Measurements from ENCODE around the gene ZNF532.

ZNF532 gene

DNA sequence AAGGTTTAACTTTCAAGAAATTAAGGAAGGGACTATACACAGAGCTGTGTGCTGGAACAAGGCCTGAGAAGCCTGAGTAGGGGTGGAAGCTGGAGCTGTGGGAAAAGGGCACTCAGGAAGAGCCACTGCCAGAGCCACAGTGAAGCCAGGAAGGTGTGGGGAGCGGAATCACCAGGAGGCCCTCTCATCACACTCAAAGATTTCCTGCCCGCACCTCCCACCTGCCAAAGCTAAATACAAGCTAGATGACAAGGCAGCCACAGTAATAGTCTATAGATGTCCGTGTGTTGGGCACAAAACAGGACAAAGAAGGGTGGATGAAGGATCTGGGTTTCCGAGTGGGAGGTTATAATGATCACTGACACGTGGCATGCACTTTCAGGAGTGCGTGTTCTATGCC, 126.0 kb downstream of the ZNF532 start:
- Mint-ChIP-seq H3K4me1 (peaks cover 19% of the 10 kb centered on the region), H3K4me3 (no peak overlapping the region), H3K9me3 (peaks cover 19% of the 10 kb centered on the region), H3K36me3 (ENCODE audit: low read depth) (peaks cover 19% of the 10 kb centered on the region), H3K27ac (no peak overlapping the region), H3K27me3 (ENCODE audit: low read depth) (no peaks in the 10 kb centered on the region)
- TF ChIP-seq, protein P1, sequence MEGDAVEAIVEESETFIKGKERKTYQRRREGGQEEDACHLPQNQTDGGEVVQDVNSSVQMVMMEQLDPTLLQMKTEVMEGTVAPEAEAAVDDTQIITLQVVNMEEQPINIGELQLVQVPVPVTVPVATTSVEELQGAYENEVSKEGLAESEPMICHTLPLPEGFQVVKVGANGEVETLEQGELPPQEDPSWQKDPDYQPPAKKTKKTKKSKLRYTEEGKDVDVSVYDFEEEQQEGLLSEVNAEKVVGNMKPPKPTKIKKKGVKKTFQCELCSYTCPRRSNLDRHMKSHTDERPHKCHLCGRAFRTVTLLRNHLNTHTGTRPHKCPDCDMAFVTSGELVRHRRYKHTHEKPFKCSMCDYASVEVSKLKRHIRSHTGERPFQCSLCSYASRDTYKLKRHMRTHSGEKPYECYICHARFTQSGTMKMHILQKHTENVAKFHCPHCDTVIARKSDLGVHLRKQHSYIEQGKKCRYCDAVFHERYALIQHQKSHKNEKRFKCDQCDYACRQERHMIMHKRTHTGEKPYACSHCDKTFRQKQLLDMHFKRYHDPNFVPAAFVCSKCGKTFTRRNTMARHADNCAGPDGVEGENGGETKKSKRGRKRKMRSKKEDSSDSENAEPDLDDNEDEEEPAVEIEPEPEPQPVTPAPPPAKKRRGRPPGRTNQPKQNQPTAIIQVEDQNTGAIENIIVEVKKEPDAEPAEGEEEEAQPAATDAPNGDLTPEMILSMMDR (IDR thresholded peaks at IDR 0.05; ENCODE audit: unreplicated experiment in 3 of 3), result no peak

DNA sequence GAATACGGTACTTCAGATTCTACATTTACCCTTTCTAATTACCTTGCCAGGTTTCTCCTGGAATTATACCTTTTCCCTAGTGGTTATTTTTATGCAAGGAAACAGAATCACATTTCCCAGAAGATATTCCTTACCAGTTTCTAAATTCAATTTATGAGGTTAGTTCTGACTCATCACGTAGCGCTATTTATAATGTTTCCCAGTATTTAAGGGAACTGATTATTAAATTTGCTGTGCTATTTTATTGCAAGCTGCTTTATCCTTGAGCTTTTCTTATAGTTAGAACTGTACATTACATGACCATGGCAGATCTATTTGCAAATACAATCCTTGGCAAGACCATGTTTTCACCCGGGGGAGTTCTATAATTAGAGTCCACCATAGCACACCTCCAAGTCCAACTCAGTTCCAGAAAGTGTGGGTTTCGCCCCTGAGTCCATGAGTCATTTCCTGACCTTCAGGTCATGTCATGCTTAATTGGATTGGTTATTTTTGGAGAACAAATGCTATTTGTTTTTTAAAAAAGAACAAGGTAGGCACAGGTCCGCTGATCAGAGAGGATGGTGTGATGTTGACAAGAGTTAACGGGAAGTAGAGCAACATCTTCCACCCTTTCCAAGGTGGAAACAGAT, 126.6 kb downstream of the ZNF532 start:
- TF ChIP-seq, protein P1 (IDR thresholded peaks at IDR 0.05; ENCODE audit: unreplicated experiment in 3 of 3), result no peak
- H3K27ac Mint-ChIP-seq, result no peak overlapping the region
- peaks cover 13% of the 10 kb centered on the region for H3K36me3 Mint-ChIP-seq (ENCODE audit: low read depth)
- no peak overlapping the region for H3K4me3 Mint-ChIP-seq
- H3K27me3 Mint-ChIP-seq (ENCODE audit: low read depth), result no peaks in the 10 kb centered on the region
- peaks cover 25% of the 10 kb centered on the region for H3K4me1 Mint-ChIP-seq
- peaks cover 19% of the 10 kb centered on the region for H3K9me3 Mint-ChIP-seq

DNA sequence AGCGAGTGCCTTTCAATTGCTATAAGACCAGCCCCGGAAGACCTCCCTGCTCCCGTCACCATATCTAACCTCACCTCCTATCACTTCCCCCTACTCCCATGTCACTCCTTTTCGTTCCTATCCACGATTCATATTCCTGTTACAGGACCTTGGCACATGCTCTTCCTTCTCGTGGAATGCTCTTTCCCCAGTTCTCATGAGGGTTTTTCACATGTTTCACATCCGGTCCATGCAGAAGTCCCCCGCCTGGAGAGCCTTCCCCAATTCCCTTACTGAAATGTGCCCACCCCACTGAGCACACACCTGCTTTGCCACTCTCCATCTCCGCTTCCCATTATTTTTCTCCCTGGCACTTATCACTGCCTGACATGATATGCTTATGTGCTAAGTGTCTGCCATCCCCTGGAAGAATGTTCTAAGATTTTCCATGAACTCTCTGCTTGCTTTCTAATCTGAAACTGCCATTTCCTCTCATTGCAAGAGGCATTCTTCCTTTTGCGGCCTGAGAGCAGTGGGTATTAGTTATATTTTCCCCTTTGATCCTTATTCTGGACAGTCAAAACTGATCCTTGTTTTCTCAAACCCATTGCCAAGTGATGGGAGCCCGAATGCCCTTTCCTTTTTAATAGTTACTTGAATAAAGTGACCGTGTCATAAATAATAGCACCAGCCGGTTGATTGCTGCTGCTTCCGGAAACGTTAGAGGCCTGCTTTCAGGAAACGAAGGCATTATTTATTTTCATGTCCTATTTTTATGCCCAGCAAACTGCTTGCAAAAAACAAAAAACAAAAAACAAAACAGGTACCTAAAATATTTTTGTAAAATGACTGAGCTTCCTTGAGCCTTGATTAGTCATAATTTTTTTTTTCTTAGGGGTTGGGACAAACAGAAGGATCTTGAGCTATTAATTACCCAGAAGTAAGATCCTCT, 127.9 kb downstream of the ZNF532 start:
- TF ChIP-seq, protein P1 (IDR thresholded peaks at IDR 0.05; ENCODE audit: unreplicated experiment in 3 of 3), result no peak
- peaks cover under 1% of the 10 kb centered on the region for H3K36me3 Mint-ChIP-seq (ENCODE audit: low read depth)
- H3K9me3 Mint-ChIP-seq, result peaks cover 12% of the 10 kb centered on the region
- H3K27ac Mint-ChIP-seq, result peak overlapping the region in 2 of 3 experiments; percentile 38 to 65
- H3K27me3 Mint-ChIP-seq (ENCODE audit: low read depth), result no peaks in the 10 kb centered on the region
- H3K4me3 Mint-ChIP-seq, result no peak overlapping the region
- H3K4me1 Mint-ChIP-seq, result peaks cover 32% of the 10 kb centered on the region

DNA sequence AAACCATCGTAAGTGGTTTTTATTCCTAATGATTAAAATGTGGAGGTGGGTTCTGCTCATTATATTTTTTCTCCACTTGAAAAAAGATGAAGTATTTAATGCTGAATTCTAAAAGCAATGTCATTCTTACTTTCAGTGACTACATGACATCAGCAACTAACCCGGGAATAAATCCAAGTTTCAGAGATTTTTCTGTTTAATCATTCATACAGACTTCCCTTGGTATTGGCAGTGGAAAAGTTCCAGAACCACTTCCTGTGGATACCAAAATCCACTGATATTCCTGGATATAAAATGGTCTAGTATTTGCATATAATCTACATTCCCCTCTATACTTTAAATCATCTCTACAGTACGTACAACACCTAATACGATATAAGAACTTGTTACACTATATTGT, 128.6 kb downstream of the ZNF532 start:
- Mint-ChIP-seq H3K27ac (peak overlapping the region in 2 of 3 experiments; percentile 7 to 63), H3K36me3 (ENCODE audit: low read depth) (no peaks in the 10 kb centered on the region), H3K9me3 (peaks cover 12% of the 10 kb centered on the region), H3K27me3 (ENCODE audit: low read depth) (no peaks in the 10 kb centered on the region), H3K4me1 (peaks cover 39% of the 10 kb centered on the region), H3K4me3 (no peak overlapping the region)
- TF ChIP-seq, protein P1 (IDR thresholded peaks at IDR 0.05; ENCODE audit: unreplicated experiment in 3 of 3), result no peak

DNA sequence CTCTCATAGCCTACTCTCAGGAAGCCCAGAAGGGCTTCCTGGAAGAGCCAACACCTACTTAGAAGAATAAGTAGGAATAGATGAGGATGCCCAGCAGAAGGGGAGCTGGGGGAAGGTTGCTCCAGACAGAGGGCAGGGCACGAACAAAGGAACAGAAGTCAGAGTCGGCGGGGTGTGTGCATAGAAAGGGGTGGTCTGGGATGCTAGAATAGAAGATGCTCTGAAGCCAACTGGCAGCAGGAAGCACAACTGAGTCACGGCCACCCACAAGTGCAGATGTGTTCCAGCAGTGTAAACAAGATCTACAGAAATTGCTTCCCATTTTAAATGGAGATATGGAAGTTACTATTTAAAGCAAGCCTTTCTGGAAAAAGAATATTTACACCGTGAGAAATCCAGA, 131.0 kb downstream of the ZNF532 start:
- H3K9me3 Mint-ChIP-seq, result peaks cover 4% of the 10 kb centered on the region
- no peak overlapping the region for H3K4me3 Mint-ChIP-seq
- no peaks in the 10 kb centered on the region for H3K36me3 Mint-ChIP-seq (ENCODE audit: low read depth)
- TF ChIP-seq, protein P1 (IDR thresholded peaks at IDR 0.05; ENCODE audit: unreplicated experiment in 3 of 3), result no peak
- peaks cover 41% of the 10 kb centered on the region for H3K4me1 Mint-ChIP-seq
- H3K27ac Mint-ChIP-seq, result peak overlapping the region in 2 of 3 experiments; percentile 14 to 40
- H3K27me3 Mint-ChIP-seq (ENCODE audit: low read depth), result no peaks in the 10 kb centered on the region

Measured in nephron (organoid).